NCI-H187 (cell line): ENCODE measurements around the gene FAM193A.
A peak's percentile ranks its signal among the peaks of the same experiment; 100 is the strongest.
"Not testable (repeated sequence)": the region's sequence is repeated elsewhere in the genome, so short reads cannot be mapped to it uniquely, and the experiment has no call there.

ENCODE experiments used
- DNase-seq, 2 experiments: peaks; one replicate each; lab custom pipeline; 2025; lab: John Stamatoyannopoulos, UW

Gene FAM193A

GRCh38 chr4:2651998-2652397 lies 115.6 kb downstream of the FAM193A start:
- peak in 1 of 2 experiments; percentile 47 for DNase-seq

DNA sequence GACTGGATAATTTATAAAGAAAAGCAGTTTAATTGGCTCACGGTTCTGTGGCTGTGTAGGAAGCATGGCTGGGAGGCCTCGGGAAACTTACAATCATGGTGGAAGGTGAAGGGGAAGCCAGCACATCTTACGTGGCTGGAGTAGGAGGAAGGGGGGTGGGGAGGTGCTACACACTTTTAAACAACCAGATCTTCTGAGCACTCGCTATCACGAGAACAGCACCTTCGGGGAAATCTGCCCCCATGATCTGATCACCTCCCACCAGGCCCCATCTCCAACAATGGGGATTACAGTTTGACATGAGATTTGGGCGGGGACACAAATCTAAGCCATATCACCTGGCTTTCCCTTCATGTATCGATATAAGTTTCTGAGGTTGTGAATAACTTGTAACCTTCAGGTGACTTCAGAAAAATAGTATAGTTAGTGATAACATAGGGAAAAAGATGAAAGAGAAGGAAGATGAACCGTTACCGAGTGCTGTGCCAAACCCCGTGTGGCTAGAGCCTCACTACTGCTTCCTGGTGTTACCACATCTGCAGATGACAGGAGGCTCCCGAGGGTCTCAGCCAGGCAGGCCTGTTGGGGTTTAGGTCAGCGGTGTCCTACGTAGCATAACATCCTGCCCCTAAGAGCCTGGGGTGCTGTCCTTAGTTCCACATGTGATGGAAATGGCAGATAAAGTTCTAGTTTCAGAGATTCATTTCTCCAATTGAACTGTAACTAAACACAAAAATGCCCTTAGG lies 116.1 kb downstream of the FAM193A start:
- DNase-seq: no peak

DNA sequence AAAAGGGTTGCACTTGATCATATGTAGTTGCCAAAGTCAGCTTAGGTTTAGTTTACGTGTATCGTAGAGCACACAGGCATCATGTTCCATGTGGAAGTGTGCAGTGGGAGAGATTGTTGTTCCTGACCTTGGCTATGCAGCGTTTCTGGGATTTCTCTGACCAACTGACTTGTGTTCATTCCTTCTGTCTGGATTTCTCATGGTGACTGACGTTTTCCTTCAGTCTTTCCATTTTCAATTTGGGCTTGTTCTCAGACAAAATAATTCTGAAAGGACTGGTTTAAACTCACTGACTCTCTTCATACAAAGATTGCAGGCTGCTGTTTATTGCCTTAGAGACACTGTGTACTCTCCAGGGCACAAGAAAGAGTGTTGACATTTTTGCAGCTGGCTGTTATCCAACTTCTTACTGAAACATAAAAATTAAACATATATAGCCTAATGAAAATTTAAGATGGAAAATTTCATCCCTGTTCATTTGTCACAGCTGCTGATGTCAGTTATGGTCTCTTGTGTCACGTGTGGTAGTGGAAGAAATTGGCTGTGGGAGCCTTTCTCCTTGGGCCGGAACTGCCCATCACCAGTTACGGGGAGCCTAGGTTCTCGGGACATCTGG lies 124.3 kb downstream of the FAM193A start:
- DNase-seq: no peak

DNA sequence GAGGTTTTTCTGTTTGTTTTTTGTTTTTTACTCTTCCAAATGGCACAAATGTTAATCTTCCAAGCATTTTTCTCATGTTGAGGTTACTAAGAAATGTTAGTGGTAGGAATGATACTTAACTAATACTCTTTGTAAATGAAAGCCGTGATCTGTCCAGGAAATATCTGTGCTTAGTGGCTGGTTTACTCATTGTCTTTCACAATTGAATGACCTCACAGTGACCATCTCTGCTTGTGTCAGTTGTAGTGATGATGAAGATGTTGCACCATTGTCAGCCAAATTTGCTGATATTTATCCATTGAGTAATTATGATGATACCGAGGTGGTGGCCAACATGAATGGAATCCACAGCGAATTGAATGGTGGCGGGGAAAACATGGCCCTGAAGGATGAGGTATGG lies 126.2 kb downstream of the FAM193A start:
- DNase-seq: no peak

DNA sequence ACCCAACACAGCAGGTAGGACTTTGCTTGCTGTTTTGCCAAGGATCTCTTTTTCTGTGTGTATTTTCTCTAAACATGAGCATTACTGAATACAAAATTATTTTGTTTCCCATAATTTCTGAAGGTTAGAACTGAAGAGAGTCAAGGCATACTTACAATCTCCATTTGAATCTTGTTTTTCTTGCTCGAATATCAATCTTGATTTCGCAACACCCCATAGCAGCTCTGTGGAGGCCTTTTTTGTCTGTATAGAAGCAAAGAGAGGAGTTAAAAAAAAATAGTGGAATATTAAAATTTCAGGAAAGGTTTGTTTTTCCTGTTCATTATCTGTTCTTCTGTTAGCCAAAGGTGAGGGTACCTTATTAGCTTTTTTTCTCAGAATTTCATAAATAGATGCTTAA lies 126.8 kb downstream of the FAM193A start:
- DNase-seq: no peak

DNA sequence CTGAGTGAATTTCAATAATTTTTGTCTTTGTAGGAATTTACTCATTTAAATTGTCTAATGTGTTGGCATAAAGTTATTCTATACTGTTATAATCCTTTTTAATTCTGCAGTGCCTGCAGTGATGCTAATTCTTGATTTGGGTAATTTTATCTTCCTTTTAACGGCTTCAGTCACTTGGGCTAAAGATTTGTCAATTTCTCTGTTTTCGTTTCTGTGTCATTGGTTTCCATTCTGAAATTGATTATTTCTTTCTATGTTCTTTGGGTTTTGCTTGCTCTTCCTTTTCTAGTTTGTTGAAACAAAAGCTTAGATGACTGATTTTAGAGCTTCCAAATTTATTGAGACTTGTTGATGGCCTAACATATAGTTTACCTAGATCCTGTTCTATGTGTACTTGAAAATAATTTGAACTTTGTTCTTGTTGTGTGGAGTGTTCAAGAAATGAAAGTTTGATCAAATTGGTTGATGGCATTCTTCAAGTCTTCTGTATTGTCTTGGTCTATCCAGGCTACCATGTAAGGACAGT lies 130.3 kb downstream of the FAM193A start:
- no peak for DNase-seq

DNA sequence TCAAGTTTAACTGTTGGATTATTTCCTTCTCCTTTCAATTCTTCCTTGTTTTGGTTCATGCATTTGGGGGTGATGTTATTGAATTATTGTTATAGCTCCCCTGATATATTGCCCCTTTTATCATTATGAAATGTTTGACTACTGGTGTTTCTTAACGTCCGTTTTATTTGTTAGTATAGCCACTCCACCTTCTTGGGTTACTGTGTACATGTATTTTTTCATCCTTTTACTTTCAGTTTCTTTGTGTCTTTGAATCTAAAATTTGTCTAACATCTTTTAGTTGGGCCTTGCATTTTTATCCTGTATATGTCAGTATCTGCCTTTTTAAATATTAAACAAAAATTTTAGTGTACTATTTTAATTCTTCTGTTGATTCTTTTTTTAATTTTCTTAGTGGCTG lies 131.0 kb downstream of the FAM193A start:
- no peak for DNase-seq

GRCh38 chr4:2671267-2671895 lies 134.9 kb downstream of the FAM193A start:
- no peak for DNase-seq

DNA sequence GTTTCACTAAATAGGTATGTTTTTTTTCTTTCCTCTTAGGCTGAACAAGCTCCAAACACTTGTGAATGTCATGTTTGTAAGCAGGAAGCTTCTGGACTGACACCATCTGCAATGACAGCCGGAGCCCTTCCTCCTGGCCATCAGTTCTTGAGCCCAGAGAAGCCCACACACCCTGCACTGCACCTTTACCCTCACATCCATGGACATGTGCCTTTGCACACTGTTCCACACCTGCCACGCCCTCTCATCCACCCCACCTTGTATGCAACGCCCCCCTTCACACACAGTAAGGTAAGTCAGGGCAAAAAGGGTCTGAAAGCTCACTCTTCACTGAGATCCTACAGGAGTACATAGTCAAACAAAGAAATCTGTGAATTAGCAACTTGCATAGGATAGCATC lies 135.6 kb downstream of the FAM193A start:
- no peak for DNase-seq

DNA sequence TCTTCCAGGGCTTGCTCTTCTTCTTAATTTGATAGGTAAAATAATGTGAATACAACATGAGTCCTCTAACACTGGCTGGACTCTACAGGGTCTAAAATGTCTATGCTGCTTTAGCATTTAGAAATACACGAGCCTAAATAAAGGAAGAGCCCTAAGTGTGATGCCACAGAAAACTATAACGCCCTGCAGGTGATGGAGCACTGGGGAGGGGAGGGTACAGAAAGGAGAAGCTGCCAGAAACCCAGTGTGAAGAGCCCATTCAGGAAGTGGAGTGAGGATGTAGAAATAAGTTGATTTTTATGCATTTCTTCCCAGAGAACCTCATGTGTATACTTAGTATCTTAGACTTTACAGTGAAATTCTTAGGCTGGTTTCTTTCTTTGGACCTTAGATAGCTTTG lies 136.3 kb downstream of the FAM193A start:
- no peak for DNase-seq

GRCh38 chr4:2673157-2673556 lies 136.7 kb downstream of the FAM193A start:
- DNase-seq: no peak

DNA sequence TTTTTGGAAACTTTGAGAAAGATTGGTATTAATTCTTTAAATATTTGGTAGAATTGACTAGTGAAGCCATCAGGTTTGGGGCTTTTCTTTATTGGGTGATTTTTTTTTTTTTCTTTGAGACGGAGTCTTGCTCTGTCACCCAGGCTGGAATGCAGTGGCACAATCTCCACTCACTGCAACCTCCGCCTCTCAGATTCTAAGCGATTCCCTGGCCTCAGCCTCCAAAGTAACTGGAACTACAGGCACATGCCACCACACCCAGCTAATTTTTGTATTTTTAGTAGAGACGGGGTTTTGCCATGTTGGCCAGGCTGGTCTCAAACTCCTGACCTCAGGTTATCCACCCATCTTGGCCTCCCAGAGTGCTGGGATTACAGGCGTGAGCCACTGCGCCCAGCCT lies 143.3 kb downstream of the FAM193A start:
- DNase-seq: not testable (repeated sequence)

DNA sequence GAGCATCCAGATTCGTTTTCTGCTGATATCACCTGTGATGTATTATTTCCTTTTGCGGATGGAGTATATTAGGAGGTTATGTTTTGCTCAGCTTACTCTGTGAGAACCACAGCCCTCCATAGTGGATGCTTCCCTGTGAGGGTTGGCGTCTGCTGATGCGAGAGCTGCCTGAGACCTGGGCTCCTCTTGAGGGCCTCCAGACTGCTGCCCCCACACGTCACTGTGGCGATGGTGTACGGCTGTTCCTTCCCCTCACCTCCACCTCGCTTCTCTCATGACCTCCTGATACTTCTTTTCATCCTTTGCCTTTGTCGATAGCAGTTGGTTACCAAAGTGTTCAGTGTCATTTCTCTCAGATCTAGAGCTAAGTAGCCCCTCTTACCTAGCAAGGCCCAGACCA lies 148.0 kb downstream of the FAM193A start:
- DNase-seq: no peak

DNA sequence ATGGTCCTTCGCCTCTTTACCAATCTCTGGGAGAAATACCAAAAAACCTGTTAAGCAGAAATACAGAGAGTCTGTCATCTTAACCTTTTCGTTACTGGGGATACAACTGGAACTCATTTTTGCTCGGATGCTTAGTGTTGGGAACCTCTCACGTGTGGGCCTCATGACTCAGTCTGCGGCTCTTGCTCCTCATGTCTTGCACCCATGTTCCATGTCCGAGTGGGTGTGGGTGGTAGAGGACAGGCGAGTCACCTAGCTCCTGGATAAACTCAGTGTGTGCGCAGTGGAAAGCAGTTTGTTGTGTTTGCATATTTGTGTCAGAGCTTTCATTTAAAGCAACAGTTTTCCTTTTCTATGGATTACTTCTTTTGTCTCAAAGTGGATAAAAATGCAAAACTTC lies 149.1 kb downstream of the FAM193A start:
- DNase-seq: no peak

DNA sequence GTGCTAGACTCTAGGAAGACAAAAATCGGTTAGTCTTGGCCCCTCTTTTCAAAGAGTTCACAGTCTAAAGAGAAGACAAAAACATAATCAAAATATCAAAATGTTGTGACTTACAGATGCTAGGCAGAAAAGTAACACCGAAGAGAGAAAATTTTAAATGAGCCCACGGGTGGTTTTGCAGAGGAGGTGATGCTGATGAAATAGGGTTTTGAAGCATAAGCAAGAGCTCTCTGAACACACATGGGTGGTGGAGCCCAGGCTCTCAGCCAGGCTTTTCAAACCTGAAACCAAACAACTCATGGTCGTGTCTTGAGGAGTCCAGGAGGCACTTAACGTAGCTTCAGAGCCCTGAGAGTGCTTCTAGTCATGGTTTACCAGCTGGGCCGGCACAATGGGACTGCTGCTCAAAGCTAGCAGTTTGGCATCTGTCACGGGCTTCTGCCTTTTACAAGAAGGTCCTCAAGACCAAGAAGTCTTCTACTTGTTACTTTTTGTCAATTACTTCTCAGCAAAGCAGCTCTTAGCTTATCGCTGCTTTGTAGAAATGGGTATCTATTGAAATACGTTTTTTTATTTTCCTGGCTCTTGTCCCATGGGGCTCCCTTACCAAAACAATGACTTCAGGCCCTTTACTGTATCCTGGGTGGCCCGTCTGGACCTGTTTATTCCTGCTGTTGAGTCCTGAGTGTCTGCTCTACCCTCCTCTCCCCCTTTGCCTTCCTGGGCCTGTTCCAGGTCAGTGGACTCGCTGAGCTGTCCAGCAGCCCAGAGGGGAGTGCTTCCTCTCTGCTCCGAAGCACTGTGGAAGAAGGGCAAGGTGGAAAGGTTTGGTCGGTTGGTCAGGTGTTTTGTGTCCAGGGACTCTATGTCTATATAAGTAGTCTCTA lies 150.2 kb downstream of the FAM193A start:
- peak in 1 of 2 experiments; percentile 9 for DNase-seq

GRCh38 chr4:2688281-2688680 lies 151.8 kb downstream of the FAM193A start:
- no peak for DNase-seq

- DNase-seq: no peak
These were observed 152.2 kb downstream of the FAM193A start for GRCh38 chr4:2688697-2689096.

DNA sequence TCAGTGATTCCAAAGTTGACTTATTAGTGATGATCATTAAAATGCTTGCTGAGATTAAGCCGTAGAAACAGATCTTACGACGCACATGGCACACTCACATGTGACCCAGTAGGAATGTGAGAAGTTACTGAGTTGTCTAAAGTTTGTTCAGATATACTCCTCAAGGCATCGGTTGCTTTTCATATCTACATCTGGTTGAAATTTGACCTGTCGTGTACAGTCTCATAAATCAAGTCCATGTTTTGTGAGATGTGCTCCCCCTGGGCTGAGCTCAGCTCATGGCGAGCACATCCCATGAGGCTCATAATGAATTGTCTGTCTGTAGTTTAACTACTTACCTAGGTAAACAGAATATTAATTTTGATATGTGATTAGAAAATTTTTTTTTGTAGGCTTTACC lies 152.7 kb downstream of the FAM193A start:
- no peak for DNase-seq

GRCh38 chr4:2689825-2690700 lies 153.6 kb downstream of the FAM193A start:
- no peak for DNase-seq

DNA sequence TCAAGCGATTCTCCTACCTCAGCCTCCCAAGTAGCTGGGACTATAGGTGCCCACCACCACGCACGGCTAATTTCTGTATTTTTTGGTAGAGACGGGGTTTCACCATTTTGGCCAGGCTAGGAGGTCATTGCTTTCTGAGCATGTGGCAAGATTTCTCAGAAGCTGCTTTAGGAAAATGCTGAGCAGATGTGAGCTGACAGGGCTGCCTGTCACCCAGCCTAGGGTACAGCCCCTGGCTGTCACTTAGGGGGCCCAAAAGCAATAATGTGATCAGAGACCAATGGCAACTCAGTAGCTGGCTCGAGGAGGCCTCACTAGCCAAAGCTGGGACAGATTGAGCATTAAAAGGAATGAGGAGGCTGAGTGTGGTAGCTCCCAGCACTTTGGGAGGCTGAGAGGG lies 154.9 kb downstream of the FAM193A start:
- no peak for DNase-seq

GRCh38 chr4:2691952-2692435 lies 155.5 kb downstream of the FAM193A start:
- no peak for DNase-seq
